AG09309 (cell line): ENCODE results near the gene PGM1.

Source experiments
- DNase-seq: peaks from one replicate; pipeline ENCODE4 v3.0.0-alpha.2; 2010; ENCODE audit warnings: low read depth
- H3K4me3 ChIP-seq: 2 replicates; pipeline ENCODE4 v1.5.1; 2011; ENCODE audit warnings: mild to moderate bottlenecking, low read depth, low read length, moderate library complexity; ENCODE audit not compliant: control insufficient read depth
- CTCF ChIP-seq: IDR thresholded peaks from 2 replicates; pipeline ENCODE4 v1.5.1; 2011; ENCODE audit warnings: mild to moderate bottlenecking, low read depth, low read length, inconsistent platforms; ENCODE audit not compliant: insufficient read depth, control insufficient read depth; ENCODE audit errors: missing control alignments

Gene PGM1

GRCh38 chr1:63593303-63593885, at the start of gene PGM1:
Gene PGM1 (plus strand): TSS chr1:63593411. CDS start chr1:63593489, 78 bp downstream.
- no peak for DNase-seq
- TF ChIP-seq CTCF: no peak
- peak within 1 kb of the TSS; percentile 88 for H3K4me3 ChIP-seq

GRCh38 chr1:63545780-63546179, 47.4 kb upstream of the PGM1 start:
- H3K4me3 ChIP-seq: no peak overlapping the region
- no peak for DNase-seq
- TF ChIP-seq CTCF: no peak

- no peak overlapping the region for H3K4me3 ChIP-seq
- peak; percentile 45 for DNase-seq
- TF ChIP-seq CTCF: no peak
Measured at GRCh38 chr1:63547621-63548294, 45.5 kb upstream of the PGM1 start.

GRCh38 chr1:63548303-63548702, 44.9 kb upstream of the PGM1 start:
- no peak overlapping the region for H3K4me3 ChIP-seq
- no peak for TF ChIP-seq CTCF
- no peak for DNase-seq

GRCh38 chr1:63548877-63549276, 44.3 kb upstream of the PGM1 start:
- TF ChIP-seq CTCF: no peak
- DNase-seq: no peak
- H3K4me3 ChIP-seq: peak overlapping the region; percentile 16; the same call in 1 of the 2 replicates

- DNase-seq: no peak
- TF ChIP-seq CTCF: no peak
- no peak overlapping the region for H3K4me3 ChIP-seq
Measured at GRCh38 chr1:63555480-63555879, 37.7 kb upstream of the PGM1 start.
